ENCODE results near the gene OR4B1.
A peak's percentile ranks its signal among the peaks of the same experiment; 100 is the strongest.
"Not testable (repeated sequence)": the region's sequence is repeated elsewhere in the genome, so short reads cannot be mapped to it uniquely, and the experiment has no call there.

Gene OR4B1

GRCh38 chr11:48216510-48216909 lies at the start of gene OR4B1:
Gene OR4B1 (plus strand): TSS chr11:48216810. CDS start chr11:48216810, 0 bp downstream.
- no peak for DNase-seq (ENCODE audit: low read depth in 2 of 2, low spot score in 1 of 2)

GRCh38 chr11:48167380-48167779 lies 49.2 kb upstream of the OR4B1 start:
- DNase-seq (ENCODE audit: low read depth in 2 of 2, low spot score in 1 of 2), result no peak

- DNase-seq (ENCODE audit: low read depth in 2 of 2, low spot score in 1 of 2), result no peak
Measured at GRCh38 chr11:48168815-48169214, 47.8 kb upstream of the OR4B1 start.

GRCh38 chr11:48169259-48169658 lies 47.4 kb upstream of the OR4B1 start:
- DNase-seq (ENCODE audit: low read depth in 2 of 2, low spot score in 1 of 2), result no peak

GRCh38 chr11:48169717-48170116 lies 46.9 kb upstream of the OR4B1 start:
- no peak for DNase-seq (ENCODE audit: low read depth in 2 of 2, low spot score in 1 of 2)

GRCh38 chr11:48170241-48171233 lies 46.1 kb upstream of the OR4B1 start:
- no peak for DNase-seq (ENCODE audit: low read depth in 2 of 2, low spot score in 1 of 2)

- peak in 1 of 2 donors; percentile 36 for DNase-seq (ENCODE audit: low read depth in 2 of 2, low spot score in 1 of 2)
Measured at GRCh38 chr11:48172818-48173609, 43.6 kb upstream of the OR4B1 start.

- DNase-seq (ENCODE audit: low read depth in 2 of 2, low spot score in 1 of 2), result no peak
Measured at GRCh38 chr11:48177661-48178060, 38.9 kb upstream of the OR4B1 start.

GRCh38 chr11:48180627-48181026 lies 36.0 kb upstream of the OR4B1 start:
- DNase-seq (ENCODE audit: low read depth in 2 of 2, low spot score in 1 of 2), result no peak

- DNase-seq (ENCODE audit: low read depth in 2 of 2, low spot score in 1 of 2), result no peak
Measured at GRCh38 chr11:48182860-48183526, 33.6 kb upstream of the OR4B1 start.

GRCh38 chr11:48184452-48184851 lies 32.2 kb upstream of the OR4B1 start:
- DNase-seq (ENCODE audit: low read depth in 2 of 2, low spot score in 1 of 2), result no peak

- not testable (repeated sequence) for DNase-seq (ENCODE audit: low read depth in 2 of 2, low spot score in 1 of 2)
Measured at GRCh38 chr11:48190906-48191654, 25.5 kb upstream of the OR4B1 start.

GRCh38 chr11:48193876-48194275 lies 22.7 kb upstream of the OR4B1 start:
- DNase-seq (ENCODE audit: low read depth in 2 of 2, low spot score in 1 of 2), result no peak

- DNase-seq (ENCODE audit: low read depth in 2 of 2, low spot score in 1 of 2), result no peak
Measured at GRCh38 chr11:48207881-48208280, 8.7 kb upstream of the OR4B1 start.

- no peak for DNase-seq (ENCODE audit: low read depth in 2 of 2, low spot score in 1 of 2)
Measured at GRCh38 chr11:48210052-48210451, 6.6 kb upstream of the OR4B1 start.

- no peak for DNase-seq (ENCODE audit: low read depth in 2 of 2, low spot score in 1 of 2)
Measured at GRCh38 chr11:48228761-48229160, 12.2 kb downstream of the OR4B1 start.

- DNase-seq (ENCODE audit: low read depth in 2 of 2, low spot score in 1 of 2), result not testable (repeated sequence)
Measured at GRCh38 chr11:48230057-48230456, 13.4 kb downstream of the OR4B1 start.

- no peak for DNase-seq (ENCODE audit: low read depth in 2 of 2, low spot score in 1 of 2)
Measured at GRCh38 chr11:48237727-48238126, 21.1 kb downstream of the OR4B1 start.

- no peak for DNase-seq (ENCODE audit: low read depth in 2 of 2, low spot score in 1 of 2)
Measured at GRCh38 chr11:48242501-48242900, 25.9 kb downstream of the OR4B1 start.

- DNase-seq (ENCODE audit: low read depth in 2 of 2, low spot score in 1 of 2), result no peak
Measured at GRCh38 chr11:48244804-48245203, 28.2 kb downstream of the OR4B1 start, which contains the start of gene OR4X2. Gene OR4X2 (plus strand): TSS chr11:48245104. CDS start chr11:48245104, 0 bp downstream.

GRCh38 chr11:48248902-48249301 lies 32.3 kb downstream of the OR4B1 start:
- DNase-seq (ENCODE audit: low read depth in 2 of 2, low spot score in 1 of 2), result no peak
